Activated CD4-positive, alpha-beta memory T cell treated with anti-CD3 and anti-CD28 coated beads, Interleukin-2, amount 10 ng/mL, durations not matched to agents 7 days and 5 days (primary cell): Measurements from ENCODE around the gene ENTHD1. TPM values are rescaled to one million over a fixed set of nuclear protein-coding genes. Genes with fewer than 3 reads are reported as not detected.

Source experiments
- CTCF ChIA-PET: fragments of 350-600 bp; sonication (Branson Sonifier 250); formaldehyde crosslinking; loops from one replicate; lab custom pipeline; 2021; ENCODE audit warnings: antibody characterized with exemption, inconsistent platforms; lab: Charles Lee
- POLR2A ChIA-PET: fragments of 350-600 bp; sonication (Branson Sonifier 250); formaldehyde crosslinking; loops from one replicate; lab custom pipeline; 2021; ENCODE audit warnings: antibody characterized with exemption; lab: Charles Lee
- DNase-seq: peaks from one replicate; pipeline ENCODE4 v3.0.0-alpha.2; 2020
- H3K27ac Mint-ChIP-seq: one replicate; pipeline ENCODE4 v1.8.0; 2021; ENCODE audit warnings: mild to moderate bottlenecking, mixed read lengths
- H3K27me3 Mint-ChIP-seq: one replicate; pipeline ENCODE4 v1.8.0; 2021; ENCODE audit warnings: mixed read lengths
- H3K36me3 Mint-ChIP-seq: one replicate; pipeline ENCODE4 v1.8.0; 2021; ENCODE audit warnings: low read depth, mixed read lengths
- H3K4me1 Mint-ChIP-seq: one replicate; pipeline ENCODE4 v1.8.0; 2021; ENCODE audit warnings: mixed read lengths
- H3K4me3 Mint-ChIP-seq: one replicate; pipeline ENCODE4 v1.8.0; 2021; ENCODE audit warnings: mild to moderate bottlenecking, mixed read lengths
- H3K9me3 Mint-ChIP-seq: one replicate; pipeline ENCODE4 v1.8.0; 2021; ENCODE audit warnings: mixed read lengths
- total RNA-seq, 2 experiments: library from RNA; stranded (reverse); gene quantifications; one replicate each; pipeline ENCODE4 v1.2.3, GENCODE V29; 2021

ENTHD1 gene
- total RNA-seq, 2 experiments from 2014 or later: 0.13 TPM; not detected in 1

DNA sequence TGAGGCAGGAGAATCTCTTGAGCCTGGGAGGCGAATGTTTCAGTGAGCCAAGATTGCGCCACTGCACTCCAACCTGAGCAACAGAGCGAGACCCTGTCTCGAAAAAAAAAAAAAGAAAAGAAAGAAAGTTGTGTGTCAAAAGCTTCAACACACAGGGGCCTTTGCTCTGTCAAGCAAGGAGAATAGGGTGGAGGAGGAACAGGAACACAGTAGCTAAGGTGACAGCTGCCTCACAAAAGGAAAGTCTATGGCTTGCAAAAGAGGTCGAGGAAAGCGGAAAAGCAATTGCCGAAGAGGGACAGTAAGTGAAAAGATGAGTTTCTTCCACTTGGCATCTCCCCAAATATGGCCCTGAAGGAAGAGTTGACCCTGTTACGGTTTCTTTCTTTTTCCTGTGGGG is 40.2 kb upstream of the ENTHD1 start:
- ChIA-PET CTCF (interaction anchor here (0.5 to 4.2 kb wide), 15 partner anchors 8 to 437 kb away, joined by 3 to 62 read pairs (median 5); no protein-coding TSS in a partner anchor), POLR2A (interaction anchor here (1.0 to 7.6 kb wide), 11 partner anchors 9 to 413 kb away, joined by 3 to 84 read pairs (median 7); partner anchors contain the start of gene ATF4)
- Mint-ChIP-seq H3K4me1 (peaks cover 63% of the 10 kb centered on the region), H3K27ac (peak overlapping the region; percentile 73), H3K9me3 (no peaks in the 10 kb centered on the region), H3K27me3 (no peaks in the 10 kb centered on the region), H3K36me3 (peaks cover 48% of the 10 kb centered on the region), H3K4me3 (peak overlapping the region; percentile 42)
- DNase-seq: no peak

- Mint-ChIP-seq H3K4me1 (peaks cover 56% of the 10 kb centered on the region), H3K9me3 (no peaks in the 10 kb centered on the region), H3K36me3 (peaks cover 41% of the 10 kb centered on the region), H3K27ac (peak overlapping the region; percentile 73), H3K27me3 (no peaks in the 10 kb centered on the region), H3K4me3 (peak overlapping the region; percentile 42)
- ChIA-PET POLR2A (interaction anchor here (1.0 to 7.6 kb wide), 12 partner anchors 10 to 413 kb away, joined by 3 to 84 read pairs (median 6); partner anchors contain the start of gene ATF4), CTCF (interaction anchor here (0.5 to 4.2 kb wide), 19 partner anchors 9 to 437 kb away, joined by 3 to 62 read pairs (median 5); no protein-coding TSS in a partner anchor)
- DNase-seq: peak; percentile 68
These were observed 39.5 kb upstream of the ENTHD1 start for GRCh38 chr22:39932918-39933649.

GRCh38 chr22:39932166-39932565 is 38.6 kb upstream of the ENTHD1 start:
- POLR2A ChIA-PET: interaction anchor here (0.7 to 7.6 kb wide), 8 partner anchors 9 to 40 kb away, joined by 3 to 84 read pairs (median 8); no protein-coding TSS in a partner anchor
- H3K4me3 Mint-ChIP-seq: peak overlapping the region; percentile 8

DNA sequence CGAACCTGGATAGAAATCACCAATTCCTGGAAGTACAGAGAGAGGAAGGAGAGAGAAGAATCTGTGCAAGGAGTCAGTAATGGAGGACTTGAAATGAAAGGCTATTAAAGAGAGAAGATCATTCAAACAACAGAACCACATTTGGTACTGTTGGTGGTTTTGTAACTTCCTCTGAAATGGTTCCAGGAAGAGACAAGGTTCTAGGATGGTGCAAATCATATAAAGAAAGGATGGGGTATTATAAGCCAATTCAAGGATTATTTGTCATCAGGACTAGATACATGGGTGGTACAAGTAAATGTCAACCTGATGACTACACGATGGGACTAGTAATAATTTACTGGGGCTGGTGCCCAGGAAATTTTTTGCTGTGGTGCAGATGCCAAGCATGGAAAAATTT is 37.7 kb upstream of the ENTHD1 start:
- peaks cover 34% of the 10 kb centered on the region for H3K36me3 Mint-ChIP-seq
- H3K4me3 Mint-ChIP-seq: no peak overlapping the region
- no peak for DNase-seq
- ChIA-PET CTCF (no interaction called here), POLR2A (interaction anchor here (1.0 to 11.4 kb wide), 3 partner anchors 8 to 34 kb away, joined by 3 to 447 read pairs (median 84); no protein-coding TSS in a partner anchor)
- no peaks in the 10 kb centered on the region for H3K27me3 Mint-ChIP-seq
- H3K9me3 Mint-ChIP-seq: no peaks in the 10 kb centered on the region
- no peak overlapping the region for H3K27ac Mint-ChIP-seq
- peaks cover 42% of the 10 kb centered on the region for H3K4me1 Mint-ChIP-seq

More at GRCh38 chr22:39932166-39932565, 38.6 kb upstream of the ENTHD1 start:
- CTCF ChIA-PET: interaction anchor here (0.6 to 4.2 kb wide), 12 partner anchors 9 to 393 kb away, joined by 3 to 62 read pairs (median 6); no protein-coding TSS in a partner anchor
- Mint-ChIP-seq H3K9me3 (no peaks in the 10 kb centered on the region), H3K36me3 (peaks cover 34% of the 10 kb centered on the region), H3K27ac (no peak overlapping the region), H3K27me3 (no peaks in the 10 kb centered on the region), H3K4me1 (peaks cover 47% of the 10 kb centered on the region)
- no peak for DNase-seq

- no peak overlapping the region for H3K27ac Mint-ChIP-seq
- no peak for DNase-seq
- ChIA-PET POLR2A (interaction anchor here (1.3 to 11.4 kb wide), 5 partner anchors 5 to 409 kb away, joined by 3 to 447 read pairs (median 40); partner anchors contain the start of genes ATF4 and GRAP2), CTCF (interaction anchor here (0.6 to 4.6 kb wide), 5 partner anchors 11 to 417 kb away, joined by 3 to 36 read pairs (median 4); no protein-coding TSS in a partner anchor)
- H3K9me3 Mint-ChIP-seq: no peaks in the 10 kb centered on the region
- H3K36me3 Mint-ChIP-seq: peaks cover 32% of the 10 kb centered on the region
- H3K27me3 Mint-ChIP-seq: no peaks in the 10 kb centered on the region
- H3K4me3 Mint-ChIP-seq: no peak overlapping the region
- H3K4me1 Mint-ChIP-seq: peaks cover 41% of the 10 kb centered on the region
These were observed 35.3 kb upstream of the ENTHD1 start for GRCh38 chr22:39928536-39929520.

GRCh38 chr22:39927544-39927943 is 34.0 kb upstream of the ENTHD1 start:
- no peak for DNase-seq
- no peak overlapping the region for H3K27ac Mint-ChIP-seq
- peaks cover 26% of the 10 kb centered on the region for H3K36me3 Mint-ChIP-seq
- no peaks in the 10 kb centered on the region for H3K9me3 Mint-ChIP-seq
- peaks cover 40% of the 10 kb centered on the region for H3K4me1 Mint-ChIP-seq
- no peaks in the 10 kb centered on the region for H3K27me3 Mint-ChIP-seq
- H3K4me3 Mint-ChIP-seq: no peak overlapping the region
- ChIA-PET CTCF (interaction anchor here (0.9 to 4.6 kb wide), 5 partner anchors 10 to 393 kb away, joined by 3 to 36 read pairs (median 6); no protein-coding TSS in a partner anchor), POLR2A (interaction anchor here (1.2 to 11.4 kb wide), 5 partner anchors 17 to 425 kb away, joined by 3 to 447 read pairs (median 5); partner anchors contain the start of genes GRAP2 and MIEF1)

DNA sequence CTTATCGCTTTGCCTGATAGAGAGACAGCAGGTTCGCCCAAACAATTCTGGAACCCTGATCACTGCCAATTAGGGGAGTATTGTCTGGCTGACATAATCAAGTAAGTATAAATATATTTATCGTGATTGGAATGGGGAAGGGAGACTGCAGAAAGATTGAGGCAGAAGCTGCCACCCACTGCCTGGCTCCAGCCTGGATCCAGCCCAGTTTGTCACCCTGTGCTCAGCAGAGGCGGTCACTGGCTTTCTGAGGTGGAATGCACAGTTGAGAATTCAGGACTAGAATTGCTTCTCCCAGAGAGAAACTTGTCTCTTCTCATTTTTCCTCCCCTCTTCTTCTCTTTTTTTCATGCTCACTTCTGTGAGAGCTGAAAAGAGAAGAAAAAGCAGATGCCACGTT is 33.2 kb upstream of the ENTHD1 start:
- H3K9me3 Mint-ChIP-seq: no peaks in the 10 kb centered on the region
- no peaks in the 10 kb centered on the region for H3K27me3 Mint-ChIP-seq
- peaks cover 47% of the 10 kb centered on the region for H3K4me1 Mint-ChIP-seq
- ChIA-PET POLR2A (interaction anchor here (0.9 to 11.4 kb wide), 9 partner anchors 5 to 424 kb away, joined by 3 to 447 read pairs (median 5); partner anchors contain the start of genes ATF4, GRAP2 and MIEF1), CTCF (interaction anchor here (0.7 to 6.9 kb wide), 10 partner anchors 7 to 421 kb away, joined by 3 to 62 read pairs (median 4); no protein-coding TSS in a partner anchor)
- no peak overlapping the region for H3K4me3 Mint-ChIP-seq
- no peak for DNase-seq
- peaks cover 33% of the 10 kb centered on the region for H3K36me3 Mint-ChIP-seq
- H3K27ac Mint-ChIP-seq: no peak overlapping the region

GRCh38 chr22:39925909-39926679 is 32.5 kb upstream of the ENTHD1 start:
- peaks cover 52% of the 10 kb centered on the region for H3K4me1 Mint-ChIP-seq
- H3K27ac Mint-ChIP-seq: no peak overlapping the region
- no peaks in the 10 kb centered on the region for H3K27me3 Mint-ChIP-seq
- peaks cover 34% of the 10 kb centered on the region for H3K36me3 Mint-ChIP-seq
- ChIA-PET CTCF (interaction anchor here (0.7 to 6.9 kb wide), 14 partner anchors 8 to 422 kb away, joined by 3 to 62 read pairs (median 4); no protein-coding TSS in a partner anchor), POLR2A (interaction anchor here (0.7 to 11.4 kb wide), 16 partner anchors 6 to 423 kb away, joined by 3 to 447 read pairs (median 4); partner anchors contain the start of genes ATF4, GRAP2 and MIEF1)
- no peaks in the 10 kb centered on the region for H3K9me3 Mint-ChIP-seq
- H3K4me3 Mint-ChIP-seq: no peak overlapping the region
- DNase-seq: no peak

- no peak for DNase-seq
- POLR2A ChIA-PET: interaction anchor here (0.7 to 11.4 kb wide), 13 partner anchors 7 to 405 kb away, joined by 3 to 447 read pairs (median 7); partner anchors contain the start of genes ATF4 and GRAP2
- Mint-ChIP-seq H3K27ac (no peak overlapping the region), H3K27me3 (no peaks in the 10 kb centered on the region), H3K9me3 (no peaks in the 10 kb centered on the region), H3K4me3 (no peak overlapping the region), H3K4me1 (peaks cover 60% of the 10 kb centered on the region), H3K36me3 (peaks cover 40% of the 10 kb centered on the region)
- CTCF ChIA-PET: interaction anchor here (0.6 to 6.9 kb wide), 10 partner anchors 8 to 396 kb away, joined by 3 to 62 read pairs (median 4); no protein-coding TSS in a partner anchor
These were observed 31.7 kb upstream of the ENTHD1 start for GRCh38 chr22:39925273-39925672.

DNA sequence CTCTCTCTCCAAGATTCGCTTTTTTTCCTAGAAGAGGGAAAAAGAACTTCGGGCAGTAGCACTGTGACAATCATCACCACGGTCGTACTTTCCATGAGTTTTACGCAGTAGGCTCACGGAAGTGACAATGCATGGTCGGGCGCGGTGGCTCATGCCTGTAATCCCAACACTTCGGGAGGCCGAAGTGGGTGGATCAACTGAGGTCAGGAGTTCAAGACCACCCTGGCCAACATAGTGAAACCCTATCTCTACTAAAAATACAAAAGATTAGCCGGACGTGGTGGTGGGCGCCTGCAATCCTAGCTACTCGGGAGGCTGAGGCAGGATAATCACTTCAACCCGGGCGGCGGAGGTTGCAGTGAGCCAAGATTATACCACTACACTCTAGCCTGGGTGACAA is 30.7 kb upstream of the ENTHD1 start:
- Mint-ChIP-seq H3K9me3 (no peaks in the 10 kb centered on the region), H3K4me1 (peaks cover 70% of the 10 kb centered on the region), H3K27me3 (no peaks in the 10 kb centered on the region), H3K4me3 (no peak overlapping the region), H3K27ac (peak overlapping the region; percentile 53), H3K36me3 (peaks cover 50% of the 10 kb centered on the region)
- no peak for DNase-seq
- POLR2A ChIA-PET: interaction anchor here (0.6 to 11.4 kb wide), 9 partner anchors 8 to 404 kb away, joined by 3 to 447 read pairs (median 9); partner anchors contain the start of genes ATF4 and GRAP2
- CTCF ChIA-PET: interaction anchor here (0.9 to 6.9 kb wide), 3 partner anchors 9 to 395 kb away, joined by 3 to 62 read pairs (median 4); no protein-coding TSS in a partner anchor

GRCh38 chr22:39923696-39924095 is 30.1 kb upstream of the ENTHD1 start:
- no peak for DNase-seq
- Mint-ChIP-seq H3K36me3 (peaks cover 50% of the 10 kb centered on the region), H3K4me3 (peak overlapping the region; percentile 33), H3K27me3 (no peaks in the 10 kb centered on the region), H3K9me3 (no peaks in the 10 kb centered on the region), H3K27ac (peak overlapping the region; percentile 53), H3K4me1 (peaks cover 74% of the 10 kb centered on the region)
- CTCF ChIA-PET: interaction anchor here (0.9 to 6.9 kb wide), 3 partner anchors 10 to 19 kb away, joined by 3 to 62 read pairs (median 4); no protein-coding TSS in a partner anchor
- POLR2A ChIA-PET: interaction anchor here (0.9 to 11.4 kb wide), 6 partner anchors 8 to 401 kb away, joined by 3 to 447 read pairs (median 22); partner anchors contain the start of gene GRAP2
